SHP77 treated with DMSO at 0.1 percent for 48 hours (cell line): ENCODE data around the gene FOXP2.
"Not testable (repeated sequence)": the region's sequence is repeated elsewhere in the genome, so short reads cannot be mapped to it uniquely, and the experiment has no call there.

Experiments used
- DNase-seq: peaks from one replicate; lab custom pipeline; 2025; lab: John Stamatoyannopoulos, UW

FOXP2 gene

GRCh38 chr7:114414156-114415063 lies at the start of gene FOXP2:
TSS of gene FOXP2 (plus strand) at chr7:114414815. CDS start at chr7:114426512, 11,697 bp downstream.
- DNase-seq: peak; percentile 70

- no peak for DNase-seq
Observed at GRCh38 chr7:114365791-114366190, 48.8 kb upstream of the FOXP2 start.

- DNase-seq: no peak
Observed at GRCh38 chr7:114368492-114368891, 46.1 kb upstream of the FOXP2 start.

GRCh38 chr7:114369294-114369693 lies 45.3 kb upstream of the FOXP2 start:
- DNase-seq: no peak

- no peak for DNase-seq
Observed at GRCh38 chr7:114372619-114373018, 42.0 kb upstream of the FOXP2 start.

GRCh38 chr7:114375907-114376306 lies 38.7 kb upstream of the FOXP2 start:
- no peak for DNase-seq

GRCh38 chr7:114383946-114384345 lies 30.7 kb upstream of the FOXP2 start:
- not testable (repeated sequence) for DNase-seq

GRCh38 chr7:114384346-114384745 lies 30.3 kb upstream of the FOXP2 start:
- not testable (repeated sequence) for DNase-seq

- DNase-seq: no peak
Observed at GRCh38 chr7:114388021-114388420, 26.6 kb upstream of the FOXP2 start.

- DNase-seq: no peak
Observed at GRCh38 chr7:114392686-114393085, 21.9 kb upstream of the FOXP2 start.

GRCh38 chr7:114402876-114403635 lies 11.6 kb upstream of the FOXP2 start:
- DNase-seq: no peak

GRCh38 chr7:114405427-114405826 lies 9.2 kb upstream of the FOXP2 start:
- DNase-seq: peak; percentile 48

GRCh38 chr7:114409750-114410149 lies 4.9 kb upstream of the FOXP2 start:
- DNase-seq: no peak

GRCh38 chr7:114412548-114412947 lies 2.1 kb upstream of the FOXP2 start:
- no peak for DNase-seq

GRCh38 chr7:114413761-114414155 lies 857 bp upstream of the FOXP2 start:
- DNase-seq: no peak

- DNase-seq: no peak
Observed at GRCh38 chr7:114415064-114415989, 712 bp downstream of the FOXP2 start.

- DNase-seq: no peak
Observed at GRCh38 chr7:114416129-114416990, 1.7 kb downstream of the FOXP2 start.

- no peak for DNase-seq
Observed at GRCh38 chr7:114417290-114417689, 2.7 kb downstream of the FOXP2 start.

GRCh38 chr7:114418117-114418516 lies 3.5 kb downstream of the FOXP2 start:
- DNase-seq: peak; percentile 66

GRCh38 chr7:114419441-114420272 lies 5.0 kb downstream of the FOXP2 start:
- DNase-seq: no peak
